GM18499 (cell line): ENCODE results near the gene PTCHD4.

Experiments used
- ATAC-seq: cut with Tn5 transposase; IDR thresholded peaks from one replicate; pipeline ENCODE4 v1.9.1; 2021; ENCODE audit warnings: moderate number of reproducible peaks; ENCODE audit not compliant: insufficient read depth, unreplicated experiment

PTCHD4 gene

DNA sequence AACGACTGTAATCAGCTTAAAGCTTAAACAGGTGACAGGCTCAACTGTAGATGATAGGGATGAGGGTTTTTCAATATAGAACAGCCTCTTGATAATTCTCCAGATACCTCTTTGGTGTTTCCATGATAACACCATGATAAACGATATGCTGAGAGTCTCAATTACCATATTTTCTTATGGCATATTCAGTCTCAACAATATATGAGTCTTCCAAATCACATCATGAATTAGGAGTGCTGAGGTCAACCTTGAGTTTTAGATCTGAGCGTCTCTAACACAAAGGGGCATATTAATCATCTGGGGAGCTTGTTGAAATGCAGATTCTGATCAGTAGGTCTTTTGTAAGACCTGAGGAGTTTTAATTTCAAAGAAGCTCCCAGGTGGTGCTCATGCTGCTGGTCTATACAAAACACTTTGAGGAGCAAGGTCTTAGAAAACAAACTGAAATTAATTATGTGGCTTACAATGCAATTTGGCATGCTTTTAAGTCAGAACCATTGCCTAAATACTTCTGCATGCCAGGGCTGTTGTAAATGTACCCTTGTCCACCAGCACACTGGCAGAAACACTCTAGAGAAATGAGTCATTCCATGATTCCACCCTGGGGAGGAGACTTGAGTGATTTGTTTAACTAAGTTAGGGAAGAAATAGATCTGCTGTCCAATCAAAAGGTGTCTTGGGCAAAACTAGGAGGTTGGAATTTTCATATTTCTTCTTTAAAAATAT is 49.6 kb downstream of the PTCHD4 start:
- ATAC-seq, result no peak
